Keratinocyte (primary cell): ENCODE results near the gene DGKH.

Experiments used
- CTCF ChIP-seq, 3 experiments: IDR thresholded peaks in 1 of 3; conservative IDR thresholded peaks in 1 of 3; optimal IDR thresholded peaks in 1 of 3; 2 replicates in 2 of 3; 3 replicates in 1 of 3; pipeline versions ENCODE3 to v1.5.1; 2011; ENCODE audit warnings: low read length in 3 of 3, mild to moderate bottlenecking in 3 of 3, moderate library complexity in 2 of 3, control low read depth in 1 of 3, inconsistent platforms in 1 of 3; ENCODE audit not compliant: insufficient read depth in 2 of 3; ENCODE audit errors: extremely low read depth in 1 of 3
- EZH2 ChIP-seq: IDR thresholded peaks from one replicate; pipeline ENCODE4 v1.6.1; 2012; ENCODE audit warnings: inconsistent platforms, mild to moderate bottlenecking, low read length, moderate library complexity

GRCh38 chr13:42001580-42001979 lies 46.9 kb upstream of the DGKH start:
- TF ChIP-seq EZH2 (no peak), CTCF (optimal IDR thresholded peaks at IDR 0.05 in 1 of 3, IDR thresholded peaks at IDR 0.05 in 1 of 3, conservative IDR thresholded peaks at IDR 0.05 in 1 of 3; ENCODE audit: extremely low read depth in 1 of 3, insufficient read depth in 2 of 3, low read length in 3 of 3) (no peak)
